GM21825 (cell line): ENCODE measurements around the gene UBASH3A.

ENCODE experiments used
- ATAC-seq: cut with Tn5 transposase; IDR thresholded peaks from one replicate; pipeline ENCODE4 v1.9.1; 2021; ENCODE audit warnings: mild to moderate bottlenecking, moderate library complexity; ENCODE audit not compliant: unreplicated experiment

The UBASH3A gene

GRCh38 chr21:42480736-42481135, 77.0 kb downstream of the UBASH3A start:
- ATAC-seq, result no peak

- no peak for ATAC-seq
These were observed 77.5 kb downstream of the UBASH3A start for GRCh38 chr21:42481169-42481568.

- no peak for ATAC-seq
These were observed 81.3 kb downstream of the UBASH3A start for GRCh38 chr21:42484966-42485365.

- no peak for ATAC-seq
These were observed 82.4 kb downstream of the UBASH3A start for GRCh38 chr21:42486072-42486471.

DNA sequence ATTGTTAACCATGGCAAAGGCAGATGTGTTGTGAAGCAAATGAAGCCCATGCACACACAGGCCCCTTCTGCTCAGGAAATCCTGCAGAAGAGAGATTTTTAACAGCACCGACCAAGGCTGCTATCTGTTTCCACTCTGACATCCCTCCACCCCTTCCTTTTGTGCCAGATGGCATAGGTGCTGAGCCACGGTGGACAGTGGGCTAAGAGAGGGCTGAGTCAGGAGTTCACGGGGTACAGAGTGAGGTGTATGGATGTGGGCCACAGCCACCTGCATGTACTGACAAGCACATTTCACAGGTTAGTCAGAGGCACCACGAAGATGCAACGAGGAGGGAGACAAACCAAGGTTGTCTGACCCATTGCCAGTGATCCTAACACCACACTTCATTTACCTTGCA, 82.8 kb downstream of the UBASH3A start:
- ATAC-seq, result no peak

- no peak for ATAC-seq
These were observed 85.4 kb downstream of the UBASH3A start for GRCh38 chr21:42489006-42489563.

DNA sequence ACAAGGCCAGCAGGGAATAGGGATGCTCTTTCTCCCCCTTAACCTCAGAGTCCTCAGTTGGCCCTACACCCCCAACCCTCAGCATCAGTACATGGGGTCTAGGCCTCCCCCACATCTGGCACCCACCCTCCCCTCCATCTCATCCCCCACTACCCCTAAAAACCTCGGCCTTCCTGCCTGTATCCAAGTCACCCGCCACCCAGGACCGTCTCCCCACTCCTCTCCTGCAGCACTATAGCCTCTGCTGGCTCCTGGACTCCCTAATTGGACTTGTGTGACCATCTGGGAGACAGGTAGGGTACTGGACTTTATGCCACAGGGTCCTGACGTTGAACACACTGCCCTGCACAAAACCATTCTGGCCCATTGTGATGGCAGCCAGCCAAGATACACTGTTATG, 86.3 kb downstream of the UBASH3A start:
- ATAC-seq, result no peak

GRCh38 chr21:42490720-42491119, 87.0 kb downstream of the UBASH3A start:
- ATAC-seq, result no peak

DNA sequence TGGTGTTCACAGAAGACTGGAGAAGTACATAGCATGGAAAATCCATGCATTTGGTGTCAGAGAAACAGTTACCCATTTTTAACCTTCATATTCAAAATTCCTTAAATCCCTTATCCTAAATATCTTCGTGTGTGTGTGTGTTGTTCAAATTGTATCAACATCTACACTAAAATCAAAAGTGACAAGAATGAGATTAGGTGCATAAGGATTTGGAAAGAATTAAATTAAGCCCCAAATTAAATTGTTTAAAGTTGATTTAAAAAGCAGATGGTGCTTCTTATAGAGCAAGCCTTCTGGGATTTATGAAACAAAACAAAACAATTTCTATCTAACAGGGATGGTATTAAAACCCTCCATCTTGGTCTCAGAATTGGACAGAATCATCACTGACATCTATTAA, 87.6 kb downstream of the UBASH3A start:
- ATAC-seq, result no peak

- ATAC-seq, result no peak
These were observed 88.5 kb downstream of the UBASH3A start for GRCh38 chr21:42492201-42492600.

DNA sequence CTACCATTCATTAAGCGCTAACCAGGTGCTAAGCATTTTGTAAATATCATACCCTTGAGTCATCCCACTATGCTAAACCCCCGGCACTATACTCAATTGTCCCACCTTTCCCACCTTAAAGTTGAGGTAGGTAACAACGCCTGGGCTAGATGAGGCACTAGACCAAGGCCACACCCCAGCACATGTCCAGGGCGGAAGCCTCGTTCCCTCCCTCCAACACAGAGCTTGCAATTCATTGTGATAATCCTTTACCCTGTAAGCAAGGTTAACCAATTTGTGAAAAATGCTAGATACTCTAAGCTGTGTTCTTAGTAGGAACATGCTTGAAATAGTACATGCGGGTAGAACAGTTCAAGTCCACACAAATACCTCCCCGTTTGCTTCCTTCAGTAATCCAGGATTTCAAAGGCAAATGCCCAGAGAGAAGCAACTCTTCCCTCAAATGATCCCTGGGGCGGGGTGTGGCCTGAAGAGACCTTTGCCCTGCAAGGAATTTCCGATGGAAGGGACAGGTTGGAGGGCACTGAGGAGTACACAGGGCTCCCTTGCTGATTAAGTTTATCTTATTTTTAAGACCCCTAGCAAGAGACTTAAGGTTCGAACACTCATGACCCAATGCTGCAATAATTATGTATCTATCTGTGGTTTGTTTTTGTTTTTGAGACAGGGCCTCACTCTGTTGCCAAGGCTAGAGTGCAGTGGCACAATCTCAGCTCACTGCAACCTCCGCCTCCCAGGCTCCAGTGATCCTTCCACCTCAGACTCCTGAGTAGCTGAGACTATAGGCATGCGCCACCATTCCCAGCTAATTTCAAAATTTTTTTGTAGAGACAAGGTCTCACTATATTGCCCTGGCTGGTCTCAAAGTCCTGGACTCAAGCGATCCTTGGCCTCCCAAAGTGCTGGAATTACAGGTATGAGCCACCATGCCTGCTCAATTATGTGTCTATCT, 89.7 kb downstream of the UBASH3A start:
- ATAC-seq, result no peak

GRCh38 chr21:42495027-42495426, 91.3 kb downstream of the UBASH3A start:
- ATAC-seq, result no peak

GRCh38 chr21:42495765-42496119, 92.0 kb downstream of the UBASH3A start:
- no peak for ATAC-seq

- peak; percentile 96 for ATAC-seq
These were observed 92.6 kb downstream of the UBASH3A start, which contains the start of gene RSPH1 for GRCh38 chr21:42496120-42496838. Gene RSPH1 (minus strand): TSS chr21:42496224. CDS start chr21:42496186, 38 bp downstream.

DNA sequence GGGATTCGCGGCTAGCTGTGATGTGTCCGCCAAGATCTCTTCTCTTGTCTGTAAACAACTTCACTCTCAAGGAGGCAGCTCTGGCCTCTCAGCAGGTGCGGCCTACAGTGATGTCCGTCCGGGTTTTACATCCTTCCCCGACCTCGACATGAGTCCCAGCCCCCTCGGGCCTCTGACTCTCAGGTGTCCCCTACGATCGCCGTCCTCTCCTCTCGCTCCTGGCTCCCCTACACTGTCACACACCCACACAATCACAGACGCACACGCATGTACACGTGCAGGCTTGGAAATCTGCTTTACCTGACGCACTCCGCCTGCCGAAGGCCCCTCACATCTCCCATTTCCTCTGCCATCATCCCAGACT, 93.1 kb downstream of the UBASH3A start:
- ATAC-seq, result no peak
